Caco-2 (cell line): ENCODE measurements around the gene STK32B. TPM values are rescaled to one million over a fixed set of nuclear protein-coding genes. Genes with fewer than 3 reads are reported as not detected.

ENCODE experiments used
- BruUV-seq: library from RNA; stranded (reverse); fragments of 400-500 nt; replicated peaks from 2 replicates; lab custom pipeline; 2021; lab: Mats Ljungman, UMichigan
- CTCF ChIA-PET: fragments of 300-600 bp; sonication (Branson Sonifier 250); formaldehyde crosslinking; loops from one replicate; lab custom pipeline; 2022; ENCODE audit warnings: antibody characterized with exemption; lab: Charles Lee
- POLR2A ChIA-PET: fragments of 300-600 bp; sonication (Branson Sonifier 250); formaldehyde crosslinking; loops from one replicate; lab custom pipeline; 2022; ENCODE audit warnings: antibody characterized with exemption; lab: Charles Lee
- DNase-seq, 2 experiments: peaks; one replicate each; pipeline versions ENCODE4 v3.0.0 to v3.0.0-alpha.2; 2020 to 2022
- H3K27me3 ChIP-seq: replicated peaks from 2 replicates; pipeline ENCODE4 v1.6.0; 2011; ENCODE audit warnings: low read length; ENCODE audit not compliant: control insufficient read depth, insufficient read depth
- H3K36me3 ChIP-seq: 2 replicates; pipeline ENCODE4 v1.5.1; 2011; ENCODE audit warnings: low read length; ENCODE audit not compliant: control insufficient read depth, insufficient read depth
- H3K4me1 ChIP-seq: fragments of 250-450 bp; sonication (Bioruptor Pico); 2 replicates; pipeline ENCODE4 v1.5.1; 2020; ENCODE audit warnings: mild to moderate bottlenecking
- H3K4me3 ChIP-seq: 2 replicates; pipeline ENCODE4 v1.5.1; 2011; ENCODE audit warnings: low read depth, mild to moderate bottlenecking, control low read depth, low read length
- H3K9me3 ChIP-seq: fragments of 250-450 bp; sonication (Bioruptor Pico); 2 replicates; pipeline ENCODE4 v1.5.1; 2020; ENCODE audit warnings: mild to moderate bottlenecking, moderate library complexity
- H3K27ac Mint-ChIP-seq: one replicate; pipeline ENCODE4 v1.8.0; 2022; ENCODE audit warnings: mixed read lengths; ENCODE audit not compliant: unreplicated experiment
- H3K27me3 Mint-ChIP-seq: one replicate; pipeline ENCODE4 v1.8.0; 2022; ENCODE audit warnings: mixed read lengths; ENCODE audit not compliant: insufficient read depth, unreplicated experiment
- H3K36me3 Mint-ChIP-seq: one replicate; pipeline ENCODE4 v1.8.0; 2022; ENCODE audit warnings: mild to moderate bottlenecking, mixed read lengths; ENCODE audit not compliant: insufficient read depth, unreplicated experiment
- H3K4me1 Mint-ChIP-seq: one replicate; pipeline ENCODE4 v1.8.0; 2022; ENCODE audit warnings: low read depth, mixed read lengths; ENCODE audit not compliant: unreplicated experiment
- H3K4me3 Mint-ChIP-seq: one replicate; pipeline ENCODE4 v1.8.0; 2022; ENCODE audit warnings: mild to moderate bottlenecking, moderate library complexity, mixed read lengths; ENCODE audit not compliant: unreplicated experiment
- H3K9me3 Mint-ChIP-seq: one replicate; pipeline ENCODE4 v1.8.0; 2022; ENCODE audit warnings: mixed read lengths; ENCODE audit not compliant: unreplicated experiment
- intact Hi-C: fragments of 100-400 bp; cut with micrococcal nuclease; formaldehyde crosslinking; loops from one replicate; pipeline ENCODE4 v1.10.0; 2022; ENCODE audit not compliant: unreplicated experiment
- total RNA-seq: library from RNA; stranded (reverse); gene quantifications from 2 replicates; pipeline ENCODE4 v1.2.3, GENCODE V29; 2022
- TF ChIP-seq, protein P1 (sequence below), 2 experiments: fragments of 200-600 bp in 1 of 2; IDR thresholded peaks; 1 replicate in 1 of 2; 2 replicates in 1 of 2; pipeline versions ENCODE4 v1.5.1 to v1.8.0; 2011 to 2022; ENCODE audit warnings: antibody characterized with exemption in 1 of 2, control low read depth in 1 of 2, inconsistent platforms in 1 of 2, low read depth in 1 of 2, low read length in 1 of 2, mild to moderate bottlenecking in 1 of 2, moderate library complexity in 1 of 2; ENCODE audit not compliant: insufficient read depth in 1 of 2, severe bottlenecking in 1 of 2, unreplicated experiment in 1 of 2

The STK32B gene
- total RNA-seq, 1 experiment from 2014 or later = 11.2 TPM

- Mint-ChIP-seq H3K4me3 (no peak overlapping the region), H3K4me1 (no peaks in the 10 kb centered on the region), H3K27ac (no peak overlapping the region), H3K27me3 (peaks cover 6% of the 10 kb centered on the region), H3K9me3 (no peaks in the 10 kb centered on the region), H3K36me3 (no peaks in the 10 kb centered on the region)
- no peak for DNase-seq
- TF ChIP-seq, protein P1, sequence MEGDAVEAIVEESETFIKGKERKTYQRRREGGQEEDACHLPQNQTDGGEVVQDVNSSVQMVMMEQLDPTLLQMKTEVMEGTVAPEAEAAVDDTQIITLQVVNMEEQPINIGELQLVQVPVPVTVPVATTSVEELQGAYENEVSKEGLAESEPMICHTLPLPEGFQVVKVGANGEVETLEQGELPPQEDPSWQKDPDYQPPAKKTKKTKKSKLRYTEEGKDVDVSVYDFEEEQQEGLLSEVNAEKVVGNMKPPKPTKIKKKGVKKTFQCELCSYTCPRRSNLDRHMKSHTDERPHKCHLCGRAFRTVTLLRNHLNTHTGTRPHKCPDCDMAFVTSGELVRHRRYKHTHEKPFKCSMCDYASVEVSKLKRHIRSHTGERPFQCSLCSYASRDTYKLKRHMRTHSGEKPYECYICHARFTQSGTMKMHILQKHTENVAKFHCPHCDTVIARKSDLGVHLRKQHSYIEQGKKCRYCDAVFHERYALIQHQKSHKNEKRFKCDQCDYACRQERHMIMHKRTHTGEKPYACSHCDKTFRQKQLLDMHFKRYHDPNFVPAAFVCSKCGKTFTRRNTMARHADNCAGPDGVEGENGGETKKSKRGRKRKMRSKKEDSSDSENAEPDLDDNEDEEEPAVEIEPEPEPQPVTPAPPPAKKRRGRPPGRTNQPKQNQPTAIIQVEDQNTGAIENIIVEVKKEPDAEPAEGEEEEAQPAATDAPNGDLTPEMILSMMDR (IDR thresholded peaks at IDR 0.05; ENCODE audit: insufficient read depth in 1 of 2, low read depth in 1 of 2, low read length in 1 of 2, severe bottlenecking in 1 of 2, unreplicated experiment in 1 of 2) = no peak
- CTCF ChIA-PET = no interaction called here
- BruUV-seq = no TSS peak
- Histone ChIP-seq H3K36me3 (no peaks in the 10 kb centered on the region), H3K4me3 (no peak overlapping the region), H3K4me1 (no peaks in the 10 kb centered on the region), H3K9me3 (no peaks in the 10 kb centered on the region), H3K27me3 (no peaks in the 10 kb centered on the region)
- POLR2A ChIA-PET = no interaction called here
- intact Hi-C loops = no loop called here
Measured at GRCh38 chr4:5184606-5185005, 133.3 kb downstream of the STK32B start.

DNA sequence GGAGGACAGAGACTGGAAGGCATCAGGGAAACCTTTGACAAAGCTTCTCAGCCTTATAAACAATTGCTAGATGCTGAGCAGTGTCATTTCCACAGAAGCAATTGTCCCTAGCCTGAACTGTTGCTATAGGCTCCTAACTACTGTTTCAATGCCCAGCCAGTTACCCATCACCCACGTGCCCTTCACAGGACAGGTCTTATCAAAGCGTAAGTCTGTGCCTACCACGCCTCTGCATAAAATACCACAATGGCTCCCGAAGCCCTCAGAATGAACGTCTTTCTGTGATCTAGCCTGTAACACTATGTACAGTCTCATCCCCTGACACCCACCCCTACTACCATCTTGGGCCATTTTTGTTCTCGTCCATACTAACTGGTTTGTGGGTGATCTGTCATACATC is 134.3 kb downstream of the STK32B start:
- H3K4me1 Mint-ChIP-seq = no peaks in the 10 kb centered on the region
- intact Hi-C loops = no loop called here
- TF ChIP-seq, protein P1 (IDR thresholded peaks at IDR 0.05; ENCODE audit: insufficient read depth in 1 of 2, low read depth in 1 of 2, low read length in 1 of 2, severe bottlenecking in 1 of 2, unreplicated experiment in 1 of 2) = no peak
- DNase-seq = no peak
- H3K27me3 Mint-ChIP-seq = peaks cover 6% of the 10 kb centered on the region
- no peak overlapping the region for H3K4me3 ChIP-seq
- no peaks in the 10 kb centered on the region for H3K9me3 Mint-ChIP-seq
- no peaks in the 10 kb centered on the region for H3K4me1 ChIP-seq
- no peaks in the 10 kb centered on the region for H3K36me3 Mint-ChIP-seq
- no peaks in the 10 kb centered on the region for H3K36me3 ChIP-seq
- ChIA-PET POLR2A (no interaction called here), CTCF (interaction anchor here (0.6 kb wide), 1 partner anchor 52 kb away, joined by 3 read pairs; no protein-coding TSS in a partner anchor)
- no TSS peak for BruUV-seq
- H3K4me3 Mint-ChIP-seq = no peak overlapping the region
- H3K27ac Mint-ChIP-seq = no peak overlapping the region
- H3K9me3 ChIP-seq = no peaks in the 10 kb centered on the region
- H3K27me3 ChIP-seq = no peaks in the 10 kb centered on the region

GRCh38 chr4:5186271-5187064 is 135.2 kb downstream of the STK32B start:
- Histone ChIP-seq H3K4me1 (no peaks in the 10 kb centered on the region), H3K4me3 (no peak overlapping the region), H3K36me3 (no peaks in the 10 kb centered on the region), H3K9me3 (no peaks in the 10 kb centered on the region), H3K27me3 (no peaks in the 10 kb centered on the region)
- TF ChIP-seq, protein P1 (IDR thresholded peaks at IDR 0.05; ENCODE audit: insufficient read depth in 1 of 2, low read depth in 1 of 2, low read length in 1 of 2, severe bottlenecking in 1 of 2, unreplicated experiment in 1 of 2) = no peak
- no TSS peak for BruUV-seq
- peaks cover 6% of the 10 kb centered on the region for H3K27me3 Mint-ChIP-seq
- ChIA-PET CTCF (no interaction called here), POLR2A (no interaction called here)
- intact Hi-C loops = no loop called here
- no peaks in the 10 kb centered on the region for H3K36me3 Mint-ChIP-seq
- no peak for DNase-seq
- H3K27ac Mint-ChIP-seq = no peak overlapping the region
- H3K9me3 Mint-ChIP-seq = no peaks in the 10 kb centered on the region
- H3K4me1 Mint-ChIP-seq = no peaks in the 10 kb centered on the region
- no peak overlapping the region for H3K4me3 Mint-ChIP-seq
